Loucy (cell line): ENCODE measurements around the gene UBA52.

Source experiments
- H2AFZ ChIP-seq: fragments of 200-600 bp; sonication (generic); 2 replicates; pipeline ENCODE4 v1.6.0; 2016; ENCODE audit warnings: antibody characterized with exemption, mild to moderate bottlenecking, low read length, moderate library complexity
- H3F3A ChIP-seq: fragments of 200-600 bp; 2 replicates; pipeline ENCODE4 v1.6.0; 2016; ENCODE audit warnings: antibody characterized with exemption, low read depth, mild to moderate bottlenecking
- H3K27me3 ChIP-seq: fragments of 200-600 bp; sonication (generic); 2 replicates; pipeline ENCODE4 v1.6.1; 2014; ENCODE audit warnings: low read length, mild to moderate bottlenecking; ENCODE audit not compliant: insufficient read depth, poor library complexity, severe bottlenecking
- H3K36me3 ChIP-seq: fragments of 200-600 bp; sonication (generic); 2 replicates; pipeline ENCODE4 v1.6.1; 2016; ENCODE audit warnings: low read length; ENCODE audit not compliant: insufficient read depth
- H3K4me1 ChIP-seq: fragments of 200-600 bp; sonication (generic); 2 replicates; pipeline ENCODE4 v1.5.1; 2014; ENCODE audit warnings: low read length, mild to moderate bottlenecking; ENCODE audit not compliant: insufficient read depth, poor library complexity, severe bottlenecking
- H3K4me2 ChIP-seq: fragments of 200-600 bp; sonication (generic); 2 replicates; pipeline ENCODE4 v1.6.0; 2014; ENCODE audit warnings: antibody characterized with exemption, low read length, low read depth, mild to moderate bottlenecking; ENCODE audit not compliant: poor library complexity, severe bottlenecking
- H3K4me3 ChIP-seq: fragments of 200-600 bp; sonication (generic); 2 replicates; pipeline ENCODE4 v1.5.1; 2014; ENCODE audit warnings: low read length, mild to moderate bottlenecking, mixed read lengths; ENCODE audit not compliant: poor library complexity, severe bottlenecking
- H3K79me2 ChIP-seq: fragments of 200-600 bp; sonication (generic); 2 replicates; pipeline ENCODE4 v1.6.1; 2014; ENCODE audit warnings: low read length; ENCODE audit not compliant: insufficient read depth
- H3K9ac ChIP-seq: fragments of 200-600 bp; sonication (generic); 2 replicates; pipeline ENCODE4 v1.6.0; 2014; ENCODE audit warnings: mild to moderate bottlenecking, low read depth, low read length, moderate library complexity; ENCODE audit not compliant: poor library complexity, severe bottlenecking
- H3K9me2 ChIP-seq: fragments of 200-600 bp; sonication (generic); replicated peaks from 2 replicates; pipeline ENCODE4 v1.6.1; 2016; ENCODE audit warnings: low read depth, low read length, mixed read lengths
- H3K9me3 ChIP-seq: fragments of 200-600 bp; sonication (generic); 2 replicates; pipeline ENCODE4 v1.6.1; 2014; ENCODE audit warnings: mild to moderate bottlenecking, antibody characterized with exemption, low read length, low read depth; ENCODE audit not compliant: insufficient read depth
- H4K20me1 ChIP-seq: fragments of 200-600 bp; sonication (generic); 2 replicates; pipeline ENCODE4 v1.6.0; 2014; ENCODE audit warnings: antibody characterized with exemption, low read length, mild to moderate bottlenecking; ENCODE audit not compliant: insufficient read depth, poor library complexity, severe bottlenecking
- EZH2phosphoT487 ChIP-seq: fragments of 200-600 bp; IDR thresholded peaks from 2 replicates; pipeline ENCODE4 v1.6.1; 2018; ENCODE audit warnings: antibody characterized with exemption, mild to moderate bottlenecking, moderate library complexity, borderline replicate concordance
- TF ChIP-seq, protein P1 (sequence below): fragments of 200-600 bp; sonication (generic); conservative IDR thresholded peaks from 2 replicates; pipeline ENCODE4 v1.5.1; 2014; ENCODE audit warnings: mild to moderate bottlenecking, antibody characterized with exemption, low read length

Gene UBA52

DNA sequence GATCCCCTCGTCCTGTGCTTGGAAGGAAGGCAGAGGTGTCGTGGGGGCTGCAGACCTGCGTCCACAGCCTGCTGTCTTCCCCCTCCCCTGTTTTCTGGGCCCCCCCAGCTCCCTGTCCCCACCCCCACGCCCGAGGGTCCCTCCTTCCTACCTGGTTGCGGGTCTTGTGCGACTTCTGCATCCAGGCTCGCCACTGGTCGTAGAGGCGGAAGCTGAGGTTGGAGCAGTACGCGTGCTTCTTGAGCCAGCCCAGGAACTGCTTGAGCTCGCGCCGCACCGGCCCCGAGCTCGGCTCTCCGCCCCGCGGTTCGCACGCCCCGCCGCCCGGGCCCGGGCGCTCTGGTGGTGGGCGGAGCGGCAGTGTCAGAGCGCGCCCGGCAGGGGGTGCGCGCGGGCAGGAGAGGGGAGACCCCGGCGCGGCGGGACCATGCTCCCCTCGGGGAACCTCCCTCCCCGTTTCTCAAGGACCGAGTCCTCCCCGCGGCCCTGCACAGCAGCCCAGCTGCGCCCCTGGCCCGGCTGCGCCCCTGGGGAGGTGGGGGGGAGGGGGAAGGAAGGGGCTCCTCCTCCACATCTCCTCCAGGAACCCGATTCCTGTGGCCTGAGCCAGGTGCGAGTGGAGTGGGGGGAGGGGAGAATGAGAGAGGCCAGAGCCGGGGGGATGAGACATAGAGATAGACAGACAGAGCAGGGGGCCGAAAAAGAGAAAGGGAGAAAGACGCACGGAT is 22.6 kb downstream of the UBA52 start:
- Histone ChIP-seq H3K4me3 (peak overlapping the region; percentile 67), H3K9ac (peak overlapping the region; percentile 62), H3F3A (no peaks in the 10 kb centered on the region), H3K4me2 (peak overlapping the region; percentile 84), H3K9me2 (no peaks in the 10 kb centered on the region), H3K4me1 (peaks cover 10% of the 10 kb centered on the region), H3K9me3 (no peaks in the 10 kb centered on the region), H4K20me1 (peaks cover 4% of the 10 kb centered on the region), H3K79me2 (peaks cover 7% of the 10 kb centered on the region), H2AFZ (peak overlapping the region; percentile 72), H3K27me3 (no peaks in the 10 kb centered on the region), H3K36me3 (no peaks in the 10 kb centered on the region)
- TF ChIP-seq, protein P1, sequence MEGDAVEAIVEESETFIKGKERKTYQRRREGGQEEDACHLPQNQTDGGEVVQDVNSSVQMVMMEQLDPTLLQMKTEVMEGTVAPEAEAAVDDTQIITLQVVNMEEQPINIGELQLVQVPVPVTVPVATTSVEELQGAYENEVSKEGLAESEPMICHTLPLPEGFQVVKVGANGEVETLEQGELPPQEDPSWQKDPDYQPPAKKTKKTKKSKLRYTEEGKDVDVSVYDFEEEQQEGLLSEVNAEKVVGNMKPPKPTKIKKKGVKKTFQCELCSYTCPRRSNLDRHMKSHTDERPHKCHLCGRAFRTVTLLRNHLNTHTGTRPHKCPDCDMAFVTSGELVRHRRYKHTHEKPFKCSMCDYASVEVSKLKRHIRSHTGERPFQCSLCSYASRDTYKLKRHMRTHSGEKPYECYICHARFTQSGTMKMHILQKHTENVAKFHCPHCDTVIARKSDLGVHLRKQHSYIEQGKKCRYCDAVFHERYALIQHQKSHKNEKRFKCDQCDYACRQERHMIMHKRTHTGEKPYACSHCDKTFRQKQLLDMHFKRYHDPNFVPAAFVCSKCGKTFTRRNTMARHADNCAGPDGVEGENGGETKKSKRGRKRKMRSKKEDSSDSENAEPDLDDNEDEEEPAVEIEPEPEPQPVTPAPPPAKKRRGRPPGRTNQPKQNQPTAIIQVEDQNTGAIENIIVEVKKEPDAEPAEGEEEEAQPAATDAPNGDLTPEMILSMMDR: peak; percentile 73
- no peak for TF ChIP-seq EZH2phosphoT487

DNA sequence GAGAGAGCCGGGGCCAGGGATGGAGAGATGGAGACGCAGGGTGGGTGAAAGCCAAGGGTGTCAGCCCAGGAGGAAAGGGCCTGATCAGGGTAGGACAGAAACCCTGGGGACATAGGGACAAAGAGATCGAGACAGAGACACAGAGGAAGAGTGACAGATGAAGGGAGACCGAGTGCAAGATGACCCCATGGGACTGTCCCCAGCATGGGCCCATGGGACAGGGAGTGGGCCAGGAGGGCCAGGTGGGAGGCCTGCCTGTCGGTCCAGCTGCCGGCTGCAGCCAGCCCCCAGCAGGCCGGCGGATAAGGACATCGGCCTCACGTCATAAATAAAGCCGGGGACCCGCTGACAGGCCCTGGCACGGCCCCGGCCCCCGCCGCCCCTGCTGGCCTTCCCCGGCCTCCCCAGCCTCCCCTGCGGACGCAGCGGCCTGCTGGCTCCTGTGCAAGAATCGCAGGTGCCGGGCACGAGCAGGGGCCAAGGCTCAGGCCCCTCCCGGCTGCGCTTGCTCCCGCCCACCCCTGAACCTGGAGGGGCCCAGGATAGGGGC is 23.2 kb downstream of the UBA52 start:
- H3K4me2 ChIP-seq: peak overlapping the region; percentile 84
- H3K36me3 ChIP-seq: no peaks in the 10 kb centered on the region
- peak overlapping the region; percentile 67 for H3K4me3 ChIP-seq
- H3K9me2 ChIP-seq: no peaks in the 10 kb centered on the region
- no peaks in the 10 kb centered on the region for H3K27me3 ChIP-seq
- peak overlapping the region; percentile 72; the same call in 1 of the 2 replicates for H2AFZ ChIP-seq
- peak overlapping the region; percentile 62 for H3K9ac ChIP-seq
- no peaks in the 10 kb centered on the region for H3F3A ChIP-seq
- TF ChIP-seq, protein P1: no peak
- no peak for TF ChIP-seq EZH2phosphoT487
- no peaks in the 10 kb centered on the region for H3K9me3 ChIP-seq
- peaks cover 4% of the 10 kb centered on the region for H3K79me2 ChIP-seq
- H4K20me1 ChIP-seq: no peaks in the 10 kb centered on the region
- H3K4me1 ChIP-seq: peaks cover 6% of the 10 kb centered on the region

DNA sequence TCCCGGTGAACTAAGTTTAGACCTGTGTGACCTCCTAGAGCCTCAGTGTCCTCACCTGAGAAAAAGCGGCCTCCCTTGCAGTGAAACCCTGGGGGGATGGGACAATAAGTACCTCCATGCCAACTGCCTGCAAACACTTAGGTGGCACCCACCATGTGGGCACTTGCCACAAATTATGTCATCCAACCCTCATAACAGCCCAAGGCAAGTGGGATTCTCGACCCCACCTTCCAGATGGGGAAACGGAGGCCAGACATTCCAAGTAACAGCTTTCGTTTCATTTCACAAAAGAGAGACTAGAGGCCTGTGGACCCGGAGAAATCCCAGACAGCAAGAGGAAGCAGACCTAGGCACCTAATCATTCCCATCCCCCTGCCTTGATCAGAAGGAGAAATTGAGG is 23.8 kb downstream of the UBA52 start:
- Histone ChIP-seq H2AFZ (no peak overlapping the region), H3K9me2 (no peaks in the 10 kb centered on the region), H3K36me3 (no peaks in the 10 kb centered on the region), H3K79me2 (no peaks in the 10 kb centered on the region), H3F3A (no peaks in the 10 kb centered on the region), H3K9ac (no peak overlapping the region), H3K27me3 (no peaks in the 10 kb centered on the region), H3K9me3 (no peaks in the 10 kb centered on the region), H3K4me1 (peaks cover 5% of the 10 kb centered on the region), H4K20me1 (no peaks in the 10 kb centered on the region), H3K4me3 (no peak overlapping the region), H3K4me2 (no peak overlapping the region)
- no peak for TF ChIP-seq EZH2phosphoT487
- TF ChIP-seq, protein P1: no peak
